DND-41 (cell line): ENCODE measurements around the gene XPNPEP3.

Experiments
- ATAC-seq: fragments of 200-7000 bp; cut with Tn5 transposase; 3 replicates; pipeline ENCODE4 v1.9.1; 2021; ENCODE audit warnings: low read depth; ENCODE audit not compliant: insufficient read depth
- DNase-seq: peaks from one replicate; pipeline ENCODE4 v3.0.0-alpha.2; 2020
- H2AFZ ChIP-seq: 2 replicates; pipeline ENCODE4 v1.6.0; 2012; ENCODE audit warnings: low read depth, low read length
- H3K27ac ChIP-seq: 2 replicates; pipeline ENCODE4 v1.5.1; 2012; ENCODE audit warnings: low read length, inconsistent platforms
- H3K27me3 ChIP-seq: fragments of 200-600 bp; sonication (generic); 2 replicates; pipeline ENCODE4 v1.6.0; 2012; ENCODE audit warnings: low read length, mild to moderate bottlenecking, inconsistent platforms; ENCODE audit not compliant: insufficient read depth, poor library complexity
- H3K36me3 ChIP-seq: 2 replicates; pipeline ENCODE4 v1.5.1; 2012; ENCODE audit warnings: low read length, inconsistent platforms; ENCODE audit not compliant: insufficient read depth
- H3K4me1 ChIP-seq: 2 replicates; pipeline ENCODE4 v1.5.1; 2012; ENCODE audit warnings: mild to moderate bottlenecking, low read length; ENCODE audit not compliant: insufficient read depth
- H3K4me2 ChIP-seq: 2 replicates; pipeline ENCODE4 v1.6.0; 2012; ENCODE audit warnings: mild to moderate bottlenecking, moderate library complexity, low read length, inconsistent platforms; ENCODE audit not compliant: insufficient read depth
- H3K4me3 ChIP-seq, 2 experiments: fragments of 200-600 bp in 1 of 2; shearing (Covaris generic) in 1 of 2; 2 replicates each; pipeline ENCODE4 v1.5.1; 2012 to 2016; ENCODE audit warnings: inconsistent platforms in 2 of 2, low read length in 2 of 2, mild to moderate bottlenecking in 2 of 2, low read depth in 1 of 2, moderate library complexity in 1 of 2
- H3K79me2 ChIP-seq: 2 replicates; pipeline ENCODE4 v1.6.0; 2012; ENCODE audit warnings: low read length, inconsistent platforms; ENCODE audit not compliant: insufficient read depth
- H3K9ac ChIP-seq: 2 replicates; pipeline ENCODE4 v1.6.0; 2012; ENCODE audit warnings: low read depth, mild to moderate bottlenecking, inconsistent platforms, low read length, moderate library complexity
- H3K9me3 ChIP-seq: 2 replicates; pipeline ENCODE4 v1.5.1; 2012; ENCODE audit warnings: low read length, moderate library complexity, mild to moderate bottlenecking, inconsistent platforms; ENCODE audit not compliant: insufficient read depth, severe bottlenecking
- H4K20me1 ChIP-seq: 2 replicates; pipeline ENCODE4 v1.6.0; 2012; ENCODE audit warnings: low read length; ENCODE audit not compliant: insufficient read depth
- CTCF ChIP-seq: IDR thresholded peaks from 2 replicates; pipeline ENCODE4 v1.5.1; 2012; ENCODE audit warnings: borderline replicate concordance, low read length, moderate library complexity, mild to moderate bottlenecking; ENCODE audit not compliant: poor library complexity, severe bottlenecking; ENCODE audit errors: extremely low read depth
- EZH2 ChIP-seq: IDR thresholded peaks from 3 replicates; pipeline ENCODE4 v1.6.1; 2012; ENCODE audit warnings: borderline replicate concordance, low read depth, mild to moderate bottlenecking, moderate library complexity, low read length, inconsistent platforms; ENCODE audit not compliant: severe bottlenecking

Gene XPNPEP3

GRCh38 chr22:40878922-40879321 lies 22.0 kb downstream of the XPNPEP3 start:
- Histone ChIP-seq H3K9me3 (no peaks in the 10 kb centered on the region), H3K4me3 (no peak overlapping the region), H3K79me2 (no peaks in the 10 kb centered on the region), H3K36me3 (peaks cover 19% of the 10 kb centered on the region), H3K27me3 (no peaks in the 10 kb centered on the region), H2AFZ (no peak overlapping the region), H3K9ac (no peak overlapping the region), H4K20me1 (no peaks in the 10 kb centered on the region), H3K27ac (no peak overlapping the region), H3K4me2 (no peak overlapping the region), H3K4me1 (no peaks in the 10 kb centered on the region)
- DNase-seq (no peak), ATAC-seq (no peak)
- no peak for TF ChIP-seq CTCF
- no peak for TF ChIP-seq EZH2

GRCh38 chr22:40889116-40889515 lies 32.2 kb downstream of the XPNPEP3 start:
- Histone ChIP-seq H2AFZ (no peak overlapping the region), H3K9ac (no peak overlapping the region), H3K4me2 (no peak overlapping the region), H3K4me3 (no peak overlapping the region), H3K27ac (no peak overlapping the region), H3K79me2 (no peaks in the 10 kb centered on the region), H3K27me3 (no peaks in the 10 kb centered on the region), H3K36me3 (peaks cover 55% of the 10 kb centered on the region), H4K20me1 (no peaks in the 10 kb centered on the region), H3K4me1 (no peaks in the 10 kb centered on the region), H3K9me3 (no peaks in the 10 kb centered on the region)
- no peak for TF ChIP-seq CTCF
- no peak for TF ChIP-seq EZH2
- ATAC-seq (no peak), DNase-seq (no peak)

- H3K9ac ChIP-seq: no peak overlapping the region
- no peak for DNase-seq
Measured at GRCh38 chr22:40890881-40891280, 33.9 kb downstream of the XPNPEP3 start.

More at GRCh38 chr22:40890881-40891280, 33.9 kb downstream of the XPNPEP3 start:
- no peak overlapping the region for H2AFZ ChIP-seq
- H4K20me1 ChIP-seq: no peaks in the 10 kb centered on the region
- no peak overlapping the region for H3K4me3 ChIP-seq
- no peak overlapping the region for H3K4me2 ChIP-seq
- TF ChIP-seq CTCF: no peak
- TF ChIP-seq EZH2: no peak
- peaks cover 45% of the 10 kb centered on the region for H3K36me3 ChIP-seq
- no peaks in the 10 kb centered on the region for H3K79me2 ChIP-seq
- H3K9me3 ChIP-seq: no peaks in the 10 kb centered on the region
- H3K27me3 ChIP-seq: no peaks in the 10 kb centered on the region
- H3K4me1 ChIP-seq: no peaks in the 10 kb centered on the region
- ATAC-seq: no peak
- no peak overlapping the region for H3K27ac ChIP-seq
